GM03348 (cell line): ENCODE measurements around the gene DST.

Source experiments
- DNase-seq: peaks from one replicate; pipeline ENCODE4 v3.0.0; 2012; ENCODE audit warnings: low spot score

The DST gene

GRCh38 chr6:56433119-56433518 lies 209.6 kb downstream of the DST start:
- DNase-seq: no peak

DNA sequence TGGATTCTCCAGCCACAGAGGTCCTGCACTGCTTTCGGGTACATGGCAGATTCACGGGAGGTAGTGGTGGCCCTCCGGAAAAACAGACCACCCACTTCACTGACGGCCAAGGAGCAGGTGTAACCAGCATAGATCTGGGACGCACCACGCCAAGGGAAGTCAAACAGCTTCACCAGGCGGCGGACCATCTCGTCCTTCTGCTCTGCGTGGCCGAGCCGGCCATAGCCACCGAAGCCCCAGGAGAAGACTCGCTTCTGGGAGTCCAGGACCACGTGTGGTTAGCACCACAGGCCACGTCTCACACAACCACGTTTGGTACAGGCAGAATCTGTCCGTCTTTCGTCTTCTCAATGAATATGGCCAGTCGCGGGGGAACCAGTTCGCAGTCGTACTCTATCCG lies 210.5 kb downstream of the DST start:
- DNase-seq: no peak

DNA sequence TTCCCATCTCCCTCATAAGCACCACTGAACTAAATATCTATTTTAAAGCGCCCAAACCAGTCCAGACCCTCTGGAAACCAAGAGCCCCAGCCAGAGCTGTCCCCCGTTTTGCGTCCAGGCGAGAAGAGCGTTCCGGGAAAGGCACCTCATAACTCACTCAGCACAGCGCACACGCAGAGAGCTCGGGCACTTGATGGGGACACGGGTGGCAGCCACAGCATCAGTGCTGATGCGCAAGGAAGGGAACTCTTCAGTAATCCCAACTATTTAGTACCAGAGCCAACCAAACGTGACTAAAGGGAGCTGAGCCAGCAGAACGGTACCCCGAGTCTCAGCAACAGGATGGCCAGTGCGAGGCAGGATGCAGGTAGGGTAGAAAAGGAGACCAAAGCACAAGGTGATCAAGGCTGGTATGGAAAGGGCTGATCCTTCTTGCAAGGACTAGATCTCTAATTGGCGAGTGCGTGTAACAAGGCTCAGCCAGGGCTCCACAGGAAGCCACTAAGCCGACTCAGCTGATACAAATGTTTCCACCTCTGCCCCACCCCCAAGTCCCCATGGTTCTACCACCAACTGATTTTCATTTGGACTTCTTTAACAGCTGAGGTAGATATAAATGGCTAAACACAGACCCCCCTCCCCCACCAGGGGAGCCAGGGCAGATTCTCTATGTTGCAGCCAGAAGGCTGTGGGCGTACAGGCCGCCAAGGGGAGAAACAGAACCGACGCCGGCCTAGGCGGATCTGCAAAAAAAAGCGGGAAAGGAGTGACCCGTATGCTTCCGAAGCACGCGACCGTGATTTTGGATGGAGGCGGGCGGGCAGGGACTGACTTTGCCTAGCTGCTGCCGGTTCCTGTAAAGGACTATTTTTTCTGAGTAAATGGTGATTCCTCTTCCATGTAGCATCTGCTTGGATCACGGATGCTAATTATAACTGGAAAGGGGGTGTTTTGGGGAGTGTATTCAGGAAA lies 211.8 kb downstream of the DST start:
- no peak for DNase-seq

DNA sequence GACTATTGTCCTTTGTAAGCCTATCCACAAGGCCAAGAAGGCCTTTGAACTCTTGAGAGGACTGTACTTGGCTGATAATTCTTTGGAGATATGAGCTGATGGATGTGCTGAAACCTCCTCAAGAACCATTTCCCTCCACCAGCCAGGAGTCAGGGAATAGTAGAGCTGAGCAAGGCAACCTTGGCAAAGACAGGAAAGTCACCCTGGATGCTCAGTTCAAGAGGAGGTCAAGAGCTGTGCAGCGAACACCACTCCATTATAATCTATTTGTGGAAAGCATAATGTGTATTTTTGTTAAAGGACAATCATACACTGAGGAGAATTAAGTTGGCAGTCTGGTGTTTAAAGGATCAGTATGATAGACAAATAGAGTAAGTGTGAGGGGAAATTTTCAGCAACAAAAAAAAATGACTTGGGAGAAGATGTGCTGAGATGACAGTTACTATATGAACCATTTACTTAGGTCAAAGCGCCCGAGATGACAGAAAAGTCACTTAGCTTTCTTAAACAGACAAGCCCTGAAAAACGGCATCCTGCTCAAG lies 218.1 kb downstream of the DST start:
- no peak for DNase-seq

- no peak for DNase-seq
Measured at GRCh38 chr6:56424064-56424463, 218.6 kb downstream of the DST start.

DNA sequence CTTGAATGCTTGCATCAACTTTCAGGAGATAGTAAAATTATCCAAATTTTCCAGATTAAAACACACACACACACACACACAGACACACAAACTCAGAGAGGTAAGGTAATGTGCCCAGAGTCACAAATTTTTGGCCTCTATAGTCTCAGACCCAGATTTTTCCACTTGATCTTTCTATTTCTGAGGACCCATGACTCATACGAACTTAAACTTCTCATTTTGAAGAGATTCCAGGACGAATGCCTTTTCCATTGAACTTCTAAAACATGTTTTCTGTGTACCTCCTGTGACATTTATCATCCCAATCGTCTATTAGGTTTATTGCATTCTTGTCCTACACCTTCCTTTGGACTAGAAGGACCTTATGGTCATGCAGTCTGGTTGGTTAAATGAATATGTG lies 222.4 kb downstream of the DST start:
- DNase-seq: no peak

DNA sequence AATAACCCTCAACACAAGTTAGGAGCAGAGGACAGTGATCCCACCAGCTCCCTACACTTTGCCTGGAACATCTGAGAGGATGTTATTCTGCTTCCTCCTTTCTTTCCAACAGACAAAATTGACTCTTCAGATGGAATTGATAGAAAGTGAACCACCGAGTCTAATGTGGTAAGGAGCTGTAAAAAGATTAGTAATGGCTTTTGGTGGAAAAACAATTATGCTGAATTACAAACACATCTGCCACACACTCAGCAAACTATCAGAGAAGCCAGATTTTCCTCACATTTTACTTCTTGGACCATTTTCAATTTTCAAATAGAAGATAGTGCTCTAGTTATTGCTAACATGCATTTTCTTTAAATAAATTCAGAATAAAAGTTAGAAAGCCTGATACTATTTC lies 223.5 kb downstream of the DST start:
- no peak for DNase-seq

DNA sequence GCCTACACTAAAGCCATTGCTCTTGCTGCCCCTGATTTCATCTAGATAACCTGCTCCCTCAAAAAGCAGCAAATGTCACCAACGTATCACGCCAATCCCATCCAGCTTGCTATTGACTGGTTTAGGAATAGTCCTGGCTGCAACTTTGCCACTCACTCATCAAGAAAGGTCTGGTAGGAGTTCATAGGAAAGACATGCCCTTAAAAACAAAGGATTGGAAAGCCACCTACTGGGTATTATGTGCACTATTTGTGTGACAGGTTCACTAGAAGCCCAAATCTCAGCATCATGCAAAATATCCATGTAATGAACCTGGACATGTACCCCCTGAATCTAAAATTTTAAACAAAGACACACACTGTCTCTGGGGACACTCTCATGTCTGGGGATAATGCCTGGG lies 224.9 kb downstream of the DST start:
- DNase-seq: no peak

GRCh38 chr6:56416247-56416646 lies 226.4 kb downstream of the DST start:
- peak; percentile 29 for DNase-seq

- no peak for DNase-seq
Measured at GRCh38 chr6:56408976-56409375, 233.7 kb downstream of the DST start.
